Measurements from ENCODE around the gene TEAD1.

DNA sequence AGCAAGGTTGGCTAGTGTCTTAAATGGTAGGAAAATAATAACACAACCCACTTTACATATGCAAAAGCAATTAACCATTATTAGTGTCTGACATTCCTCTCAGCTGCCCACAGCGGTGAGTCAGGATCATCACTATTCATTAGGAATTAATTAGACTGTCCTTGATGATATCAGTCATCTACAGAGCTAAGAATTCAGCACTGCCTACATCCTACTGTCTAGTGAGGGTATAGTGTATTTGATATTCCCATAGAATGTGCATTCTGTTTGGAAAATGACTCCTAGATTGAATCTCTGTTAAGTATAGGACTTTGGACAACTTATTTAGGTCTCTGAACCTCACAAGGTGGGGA is 82.2 kb downstream of the TEAD1 start:
- TF ChIP-seq, protein P1, sequence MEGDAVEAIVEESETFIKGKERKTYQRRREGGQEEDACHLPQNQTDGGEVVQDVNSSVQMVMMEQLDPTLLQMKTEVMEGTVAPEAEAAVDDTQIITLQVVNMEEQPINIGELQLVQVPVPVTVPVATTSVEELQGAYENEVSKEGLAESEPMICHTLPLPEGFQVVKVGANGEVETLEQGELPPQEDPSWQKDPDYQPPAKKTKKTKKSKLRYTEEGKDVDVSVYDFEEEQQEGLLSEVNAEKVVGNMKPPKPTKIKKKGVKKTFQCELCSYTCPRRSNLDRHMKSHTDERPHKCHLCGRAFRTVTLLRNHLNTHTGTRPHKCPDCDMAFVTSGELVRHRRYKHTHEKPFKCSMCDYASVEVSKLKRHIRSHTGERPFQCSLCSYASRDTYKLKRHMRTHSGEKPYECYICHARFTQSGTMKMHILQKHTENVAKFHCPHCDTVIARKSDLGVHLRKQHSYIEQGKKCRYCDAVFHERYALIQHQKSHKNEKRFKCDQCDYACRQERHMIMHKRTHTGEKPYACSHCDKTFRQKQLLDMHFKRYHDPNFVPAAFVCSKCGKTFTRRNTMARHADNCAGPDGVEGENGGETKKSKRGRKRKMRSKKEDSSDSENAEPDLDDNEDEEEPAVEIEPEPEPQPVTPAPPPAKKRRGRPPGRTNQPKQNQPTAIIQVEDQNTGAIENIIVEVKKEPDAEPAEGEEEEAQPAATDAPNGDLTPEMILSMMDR (conservative IDR thresholded peaks at IDR 0.05; ENCODE audit: low read length) = no peak
- TF ChIP-seq EZH2phosphoT487 (IDR thresholded peaks at IDR 0.05; ENCODE audit: borderline replicate concordance, low read depth, low read length) = no peak
